ENCODE results near the gene ZNF438. TPM values are rescaled to one million over a fixed set of nuclear protein-coding genes. Genes with fewer than 3 reads are reported as not detected.

Gene ZNF438
- total RNA-seq, 2 experiments from 2014 or later: 3.1 to 3.9 TPM

- no peak for ATAC-seq (ENCODE audit: low read depth)
- no peaks in the 10 kb centered on the region for H3K9me3 Mint-ChIP-seq
- H3K4me1 Mint-ChIP-seq: peaks cover 2% of the 10 kb centered on the region
- H3K4me3 Mint-ChIP-seq: no peak overlapping the region
- H3K36me3 Mint-ChIP-seq: peaks cover 5% of the 10 kb centered on the region
- DNase-seq: no peak
- no peaks in the 10 kb centered on the region for H3K27me3 Mint-ChIP-seq
- POLR2A ChIA-PET: no interaction called here
- no peak overlapping the region for H3K27ac Mint-ChIP-seq
Observed at GRCh38 chr10:31017534-31018355, 13.9 kb downstream of the ZNF438 start.

- H3K4me1 Mint-ChIP-seq: peaks cover 2% of the 10 kb centered on the region
- H3K4me3 Mint-ChIP-seq: no peak overlapping the region
- H3K36me3 Mint-ChIP-seq: peaks cover 4% of the 10 kb centered on the region
- no peak overlapping the region for H3K27ac Mint-ChIP-seq
- H3K27me3 Mint-ChIP-seq: no peaks in the 10 kb centered on the region
- POLR2A ChIA-PET: no interaction called here
- no peaks in the 10 kb centered on the region for H3K9me3 Mint-ChIP-seq
- DNase-seq: no peak
- no peak for ATAC-seq (ENCODE audit: low read depth)
Observed at GRCh38 chr10:31014161-31014875, 17.3 kb downstream of the ZNF438 start.

GRCh38 chr10:31013331-31013730, 18.3 kb downstream of the ZNF438 start:
- no peaks in the 10 kb centered on the region for H3K27me3 Mint-ChIP-seq
- DNase-seq: no peak
- POLR2A ChIA-PET: no interaction called here
- H3K36me3 Mint-ChIP-seq: peaks cover 4% of the 10 kb centered on the region
- no peak for ATAC-seq (ENCODE audit: low read depth)
- H3K9me3 Mint-ChIP-seq: no peaks in the 10 kb centered on the region
- no peak overlapping the region for H3K4me3 Mint-ChIP-seq
- peaks cover 2% of the 10 kb centered on the region for H3K4me1 Mint-ChIP-seq
- no peak overlapping the region for H3K27ac Mint-ChIP-seq

- no peaks in the 10 kb centered on the region for H3K36me3 Mint-ChIP-seq
- ATAC-seq (ENCODE audit: low read depth): no peak
- H3K9me3 Mint-ChIP-seq: no peaks in the 10 kb centered on the region
- no peak overlapping the region for H3K27ac Mint-ChIP-seq
- no peak for DNase-seq
- no peak overlapping the region for H3K4me3 Mint-ChIP-seq
- no peaks in the 10 kb centered on the region for H3K27me3 Mint-ChIP-seq
- POLR2A ChIA-PET: no interaction called here
- peaks cover 2% of the 10 kb centered on the region for H3K4me1 Mint-ChIP-seq
Observed at GRCh38 chr10:31011665-31012022, 20.0 kb downstream of the ZNF438 start.

- no peak for ATAC-seq (ENCODE audit: low read depth)
- H3K27me3 Mint-ChIP-seq: no peaks in the 10 kb centered on the region
- H3K4me3 Mint-ChIP-seq: no peak overlapping the region
- POLR2A ChIA-PET: no interaction called here
- no peak for DNase-seq
- H3K9me3 Mint-ChIP-seq: no peaks in the 10 kb centered on the region
- peaks cover 2% of the 10 kb centered on the region for H3K4me1 Mint-ChIP-seq
- no peaks in the 10 kb centered on the region for H3K36me3 Mint-ChIP-seq
- no peak overlapping the region for H3K27ac Mint-ChIP-seq
Observed at GRCh38 chr10:31011017-31011664, 20.5 kb downstream of the ZNF438 start.

GRCh38 chr10:31010062-31010461, 21.6 kb downstream of the ZNF438 start:
- no peak overlapping the region for H3K4me3 Mint-ChIP-seq
- H3K36me3 Mint-ChIP-seq: no peaks in the 10 kb centered on the region
- peaks cover 3% of the 10 kb centered on the region for H3K9me3 Mint-ChIP-seq
- peaks cover 4% of the 10 kb centered on the region for H3K4me1 Mint-ChIP-seq
- no peaks in the 10 kb centered on the region for H3K27me3 Mint-ChIP-seq
- ATAC-seq (ENCODE audit: low read depth) (no peak), DNase-seq (no peak)
- POLR2A ChIA-PET: no interaction called here
- no peak overlapping the region for H3K27ac Mint-ChIP-seq

- no peak for ATAC-seq (ENCODE audit: low read depth)
- H3K27me3 Mint-ChIP-seq: no peaks in the 10 kb centered on the region
- H3K27ac Mint-ChIP-seq: no peak overlapping the region
- POLR2A ChIA-PET: no interaction called here
- peaks cover 7% of the 10 kb centered on the region for H3K9me3 Mint-ChIP-seq
- DNase-seq: no peak
- peaks cover 4% of the 10 kb centered on the region for H3K36me3 Mint-ChIP-seq
- H3K4me3 Mint-ChIP-seq: no peak overlapping the region
- peaks cover 12% of the 10 kb centered on the region for H3K4me1 Mint-ChIP-seq
Observed at GRCh38 chr10:31005895-31006294, 25.8 kb downstream of the ZNF438 start.

- H3K27me3 Mint-ChIP-seq: no peaks in the 10 kb centered on the region
- DNase-seq: no peak
- H3K9me3 Mint-ChIP-seq: peaks cover 10% of the 10 kb centered on the region
- no peak overlapping the region for H3K27ac Mint-ChIP-seq
- no peak overlapping the region for H3K4me3 Mint-ChIP-seq
- peaks cover 20% of the 10 kb centered on the region for H3K4me1 Mint-ChIP-seq
- POLR2A ChIA-PET: no interaction called here
- H3K36me3 Mint-ChIP-seq: peaks cover 7% of the 10 kb centered on the region
- ATAC-seq (ENCODE audit: low read depth): no peak
Observed at GRCh38 chr10:31004611-31005193, 27.0 kb downstream of the ZNF438 start.

GRCh38 chr10:31001740-31002139, 29.9 kb downstream of the ZNF438 start:
- Mint-ChIP-seq H3K4me1 (peaks cover 32% of the 10 kb centered on the region), H3K4me3 (no peak overlapping the region), H3K27ac (no peak overlapping the region), H3K9me3 (peaks cover 10% of the 10 kb centered on the region), H3K36me3 (peaks cover 8% of the 10 kb centered on the region), H3K27me3 (no peaks in the 10 kb centered on the region)
- POLR2A ChIA-PET: no interaction called here
- ATAC-seq (ENCODE audit: low read depth): no peak
- no peak for DNase-seq

- DNase-seq (no peak), ATAC-seq (ENCODE audit: low read depth) (no peak)
- Mint-ChIP-seq H3K27ac (no peak overlapping the region), H3K27me3 (no peaks in the 10 kb centered on the region), H3K9me3 (peaks cover 10% of the 10 kb centered on the region), H3K36me3 (peaks cover 8% of the 10 kb centered on the region), H3K4me3 (no peak overlapping the region), H3K4me1 (peaks cover 30% of the 10 kb centered on the region)
- POLR2A ChIA-PET: no interaction called here
Observed at GRCh38 chr10:31000867-31001266, 30.8 kb downstream of the ZNF438 start.

GRCh38 chr10:31000071-31000782, 31.4 kb downstream of the ZNF438 start:
- H3K27ac Mint-ChIP-seq: no peak overlapping the region
- H3K9me3 Mint-ChIP-seq: peaks cover 10% of the 10 kb centered on the region
- ATAC-seq (ENCODE audit: low read depth) (no peak), DNase-seq (no peak)
- H3K36me3 Mint-ChIP-seq: peaks cover 11% of the 10 kb centered on the region
- POLR2A ChIA-PET: interaction anchor here (0.6 kb wide), 1 partner anchor 32 kb away, joined by 3 read pairs; the partner anchor contains the start of gene ZNF438
- H3K4me1 Mint-ChIP-seq: peaks cover 30% of the 10 kb centered on the region
- no peaks in the 10 kb centered on the region for H3K27me3 Mint-ChIP-seq
- no peak overlapping the region for H3K4me3 Mint-ChIP-seq

- DNase-seq: no peak
- no peaks in the 10 kb centered on the region for H3K27me3 Mint-ChIP-seq
- H3K9me3 Mint-ChIP-seq: peaks cover 12% of the 10 kb centered on the region
- peaks cover 17% of the 10 kb centered on the region for H3K36me3 Mint-ChIP-seq
- H3K27ac Mint-ChIP-seq: peak overlapping the region; percentile 33
- POLR2A ChIA-PET: interaction anchor here (0.6 kb wide), 2 partner anchors 33 to 612 kb away, joined by 3 read pairs; partner anchors contain the start of gene ZNF438
- H3K4me1 Mint-ChIP-seq: peaks cover 26% of the 10 kb centered on the region
- H3K4me3 Mint-ChIP-seq: peak overlapping the region; percentile 45
- no peak for ATAC-seq (ENCODE audit: low read depth)
Observed at GRCh38 chr10:30999070-30999712, 32.5 kb downstream of the ZNF438 start.

Measured in activated naive CD8-positive, alpha-beta T cell treated with anti-CD3 and anti-CD28 coated beads, Interleukin-2, amount 10 ng/mL, durations not matched to agents 7 days and 5 days (primary cell).